ENCODE data around the gene KDM3B. TPM values are rescaled to one million over a fixed set of nuclear protein-coding genes. Genes with fewer than 3 reads are reported as not detected.

KDM3B gene
- total and polyA plus RNA-seq, 9 of the 15 experiments (the other 6 are each of a cell fraction or from before 2014, with no cell fraction given) = 13.8 to 62.8 (median 41.9) TPM

DNA sequence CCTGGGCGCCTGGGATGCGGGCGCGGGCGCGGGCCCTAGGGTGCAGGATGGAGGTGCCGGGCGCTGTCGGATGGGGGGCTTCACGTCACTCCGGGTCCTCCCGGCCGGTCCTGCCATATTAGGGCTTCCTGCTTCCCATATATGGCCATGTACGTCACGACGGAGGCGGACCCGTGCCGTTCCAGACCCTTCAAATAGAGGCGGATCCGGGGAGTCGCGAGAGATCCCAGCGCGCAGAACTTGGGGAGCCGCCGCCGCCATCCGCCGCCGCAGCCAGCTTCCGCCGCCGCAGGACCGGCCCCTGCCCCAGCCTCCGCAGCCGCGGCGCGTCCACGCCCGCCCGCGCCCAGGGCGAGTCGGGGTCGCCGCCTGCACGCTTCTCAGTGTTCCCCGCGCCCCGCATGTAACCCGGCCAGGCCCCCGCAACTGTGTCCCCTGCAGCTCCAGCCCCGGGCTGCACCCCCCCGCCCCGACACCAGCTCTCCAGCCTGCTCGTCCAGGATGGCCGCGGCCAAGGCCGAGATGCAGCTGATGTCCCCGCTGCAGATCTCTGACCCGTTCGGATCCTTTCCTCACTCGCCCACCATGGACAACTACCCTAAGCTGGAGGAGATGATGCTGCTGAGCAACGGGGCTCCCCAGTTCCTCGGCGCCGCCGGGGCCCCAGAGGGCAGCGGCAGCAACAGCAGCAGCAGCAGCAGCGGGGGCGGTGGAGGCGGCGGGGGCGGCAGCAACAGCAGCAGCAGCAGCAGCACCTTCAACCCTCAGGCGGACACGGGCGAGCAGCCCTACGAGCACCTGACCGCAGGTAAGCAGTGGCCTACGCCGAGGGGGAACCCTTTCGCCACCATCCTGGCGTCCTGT, 113.0 kb downstream of the KDM3B start, which contains the start of gene EGR1 (continued):
- TF ChIP-seq TAF1 (IDR thresholded peaks at IDR 0.05; ENCODE audit: control insufficient read depth, extremely low read depth, insufficient read depth, low read length, severe bottlenecking) (peak; percentile 68), EZH2 (IDR thresholded peaks at IDR 0.05; ENCODE audit: borderline replicate concordance, low read depth, low read length) (peak; percentile 18; the same call in 1 of the 2 replicates), SPI1 (IDR thresholded peaks at IDR 0.05; ENCODE audit: borderline replicate concordance, low read depth, low read length) (no peak), HBP1 (CRISPR knock-in tag; IDR thresholded peaks at IDR 0.05) (0 out of 2 replicates have a peak, but pooled peaks have one; percentile 52), TEAD4 (IDR thresholded peaks at IDR 0.05; ENCODE audit: low read length) (peak; percentile 55; the same call in 1 of the 2 replicates), TEAD4 (CRISPR knock-in tag; IDR thresholded peaks at IDR 0.05; ENCODE audit: borderline replicate concordance) (no peak), LCOR (CRISPR knock-in tag; IDR thresholded peaks at IDR 0.05) (peak; percentile 96; the same call in 1 of the 2 replicates), CEBPZ (IDR thresholded peaks at IDR 0.05; ENCODE audit: borderline replicate concordance, low read depth, low read length) (no peak), DEAF1 (CRISPR knock-in tag; IDR thresholded peaks at IDR 0.05) (0 out of 2 replicates have a peak, but pooled peaks have one; percentile 14), LEF1 (IDR thresholded peaks at IDR 0.05) (no peak; the same call in 1 of the 2 replicates), SRF (CRISPR knock-in tag; IDR thresholded peaks at IDR 0.05) (peak; percentile 97 to 100), TAL1 (IDR thresholded peaks at IDR 0.05) (no peak), MBD2 (IDR thresholded peaks at IDR 0.05; ENCODE audit: borderline replicate concordance, low read depth) (peak; percentile 59; the same call in 1 of the 2 replicates), MTA3 (IDR thresholded peaks at IDR 0.05; ENCODE audit: borderline replicate concordance) (peak; percentile 98), ARID2 (IDR thresholded peaks at IDR 0.05) (no peak), ZNF445 (CRISPR knock-in tag; IDR thresholded peaks at IDR 0.05; ENCODE audit: low read depth) (no peak), TARDBP (IDR thresholded peaks at IDR 0.05) (no peak), CBX5 (IDR thresholded peaks at IDR 0.05; ENCODE audit: borderline replicate concordance, low read depth) (no peak), NKRF (IDR thresholded peaks at IDR 0.05; ENCODE audit: borderline replicate concordance) (peak; percentile 19)
